HCT116 (cell line): ENCODE results near the gene SPACA9. TPM values are rescaled to one million over a fixed set of nuclear protein-coding genes. Genes with fewer than 3 reads are reported as not detected.

Experiments
- ATAC-seq: fragments of 200-7000 bp; cut with Tn5 transposase; 2 replicates; pipeline ENCODE4 v1.9.1; 2020; ENCODE audit warnings: mild to moderate bottlenecking, moderate library complexity
- BruUV-seq: library from RNA; stranded (reverse); fragments of 400-500 nt; replicated peaks from 2 replicates; lab custom pipeline; 2021; lab: Mats Ljungman, UMichigan
- CTCF ChIA-PET: fragments of 300-600 bp; sonication (Branson Sonifier 250); formaldehyde crosslinking; loops from one replicate; lab custom pipeline; 2021; ENCODE audit warnings: antibody characterized with exemption; lab: Charles Lee
- POLR2A ChIA-PET: fragments of 300-600, 350-600 bp; sonication (Branson Sonifier 250); formaldehyde crosslinking; loops from one replicate; lab custom pipeline; 2021; ENCODE audit warnings: antibody characterized with exemption; lab: Charles Lee
- RAD21 ChIA-PET, 2 experiments: fragments of 300-600 bp; sonication (Branson Sonifier 250); formaldehyde crosslinking; loops; one replicate each; lab custom pipeline; 2023; ENCODE audit warnings: low total read pairs in 2 of 2; ENCODE audit not compliant: uncharacterized antibody in 2 of 2, unreplicated experiment in 2 of 2, low non-redundant PET in 1 of 2; lab: Charles Lee
- DNase-seq: peaks from one replicate; pipeline ENCODE4 v3.0.0-alpha.2; 2010; ENCODE audit warnings: low read depth, low spot score
- H2AFZ ChIP-seq: fragments of 200-600 bp; shearing (Covaris generic), sonication (generic); 2 replicates; pipeline ENCODE4 v1.6.1; 2017; ENCODE audit warnings: low read depth, mixed run types, mixed read lengths, antibody characterized with exemption, low read length; ENCODE audit not compliant: poor library complexity, severe bottlenecking
- H3K27ac ChIP-seq: 2 replicates; pipeline ENCODE4 v1.5.1; 2012; ENCODE audit warnings: low read depth, low read length
- H3K27me3 ChIP-seq: fragments of 200-600 bp; sonication (generic); 2 replicates; pipeline ENCODE4 v1.6.1; 2016; ENCODE audit warnings: mixed run types, low read length, mixed read lengths; ENCODE audit not compliant: insufficient read depth
- H3K36me3 ChIP-seq, 2 experiments: fragments of 200-500 bp in 1 of 2; fragments of 200-600 bp in 1 of 2; sonication (Bioruptor generic) in 1 of 2; sonication (generic) in 1 of 2; 2 replicates each; pipeline versions ENCODE4 v1.5.1 to v1.6.1; 2014 to 2016; ENCODE audit warnings: low read length in 2 of 2, inconsistent platforms in 1 of 2, mixed read lengths in 1 of 2, mixed run types in 1 of 2; ENCODE audit not compliant: insufficient read depth in 2 of 2, control insufficient read depth in 1 of 2
- H3K4me1 ChIP-seq, 2 experiments: fragments of 200-600 bp in 1 of 2; sonication (generic) in 1 of 2; 2 replicates each; pipeline versions ENCODE4 v1.5.1 to v1.6.1; 2012 to 2017; ENCODE audit warnings: low read length in 2 of 2, inconsistent platforms in 1 of 2, mild to moderate bottlenecking in 1 of 2, mixed read lengths in 1 of 2, mixed run types in 1 of 2, moderate library complexity in 1 of 2; ENCODE audit not compliant: insufficient read depth in 2 of 2, control insufficient read depth in 1 of 2
- H3K4me2 ChIP-seq: fragments of 200-600 bp; sonication (generic); 2 replicates; pipeline ENCODE4 v1.6.1; 2017; ENCODE audit warnings: mixed run types, low read length, mixed read lengths
- H3K4me3 ChIP-seq, 2 experiments: fragments of 200-600 bp in 1 of 2; sonication (generic) in 1 of 2; replicated peaks in 1 of 2; 2 replicates each; pipeline ENCODE4 v1.5.1; 2011 to 2016; ENCODE audit warnings: low read length in 2 of 2, control low read depth in 1 of 2, low read depth in 1 of 2, mild to moderate bottlenecking in 1 of 2, mixed read lengths in 1 of 2, mixed run types in 1 of 2
- H3K79me2 ChIP-seq: fragments of 200-600 bp; sonication (generic); 2 replicates; pipeline ENCODE4 v1.6.1; 2017; ENCODE audit warnings: mild to moderate bottlenecking, mixed run types, low read length, moderate library complexity, mixed read lengths; ENCODE audit not compliant: insufficient read depth
- H3K9ac ChIP-seq: fragments of 200-600 bp; sonication (generic); 2 replicates; pipeline ENCODE4 v1.6.1; 2016; ENCODE audit warnings: low read length, mixed read lengths
- H3K9me2 ChIP-seq: fragments of 200-600 bp; sonication (generic), shearing (Covaris generic); 2 replicates; pipeline ENCODE4 v1.6.1; 2017; ENCODE audit warnings: mixed run types, mild to moderate bottlenecking, moderate library complexity; ENCODE audit not compliant: insufficient read depth
- H3K9me3 ChIP-seq, 2 experiments: fragments of 200-500 bp in 1 of 2; fragments of 200-600 bp in 1 of 2; sonication (Bioruptor generic) in 1 of 2; sonication (generic) in 1 of 2; 2 replicates each; pipeline ENCODE4 v1.6.1; 2014 to 2017; ENCODE audit warnings: low read length in 2 of 2, mixed read lengths in 2 of 2, inconsistent platforms in 1 of 2, low read depth in 1 of 2, mild to moderate bottlenecking in 1 of 2, mixed run types in 1 of 2, moderate library complexity in 1 of 2; ENCODE audit not compliant: control insufficient read depth in 1 of 2, insufficient read depth in 1 of 2
- H4K20me1 ChIP-seq: fragments of 200-600 bp; sonication (generic), shearing (Covaris generic); 2 replicates; pipeline ENCODE4 v1.6.1; 2017; ENCODE audit warnings: mixed run types, mild to moderate bottlenecking, moderate library complexity; ENCODE audit not compliant: insufficient read depth
- ELF1 ChIP-seq: IDR thresholded peaks from 2 replicates; pipeline ENCODE4 v1.6.1; 2012; ENCODE audit warnings: low read depth, borderline replicate concordance
- FOSL1 ChIP-seq: IDR thresholded peaks from 2 replicates; pipeline ENCODE4 v1.6.1; 2012; ENCODE audit warnings: low read depth
- TCF7L2 ChIP-seq: IDR thresholded peaks from 2 replicates; pipeline ENCODE4 v1.7.0; 2011; ENCODE audit warnings: borderline replicate concordance, inconsistent platforms; ENCODE audit not compliant: insufficient read depth, insufficient read length; ENCODE audit errors: extremely low read depth
- intact Hi-C: fragments of 100-400 bp; cut with micrococcal nuclease; formaldehyde crosslinking; loops from 2 replicates; pipeline ENCODE4 v1.10.0; 2022
- total RNA-seq: library from RNA; stranded (reverse); gene quantifications from one replicate; pipeline ENCODE4 v1.2.1, GENCODE V29; 2021; ENCODE audit not compliant: unreplicated experiment
- TF ChIP-seq, protein P1 (sequence below): IDR thresholded peaks from 2 replicates; pipeline ENCODE4 v1.6.1; 2012; ENCODE audit warnings: low read depth
- TF ChIP-seq, protein P2 (sequence below): IDR thresholded peaks from 2 replicates; pipeline ENCODE4 v1.6.1; 2012

SPACA9 gene
- total RNA-seq, 1 experiment from 2014 or later: 8.0 TPM

DNA sequence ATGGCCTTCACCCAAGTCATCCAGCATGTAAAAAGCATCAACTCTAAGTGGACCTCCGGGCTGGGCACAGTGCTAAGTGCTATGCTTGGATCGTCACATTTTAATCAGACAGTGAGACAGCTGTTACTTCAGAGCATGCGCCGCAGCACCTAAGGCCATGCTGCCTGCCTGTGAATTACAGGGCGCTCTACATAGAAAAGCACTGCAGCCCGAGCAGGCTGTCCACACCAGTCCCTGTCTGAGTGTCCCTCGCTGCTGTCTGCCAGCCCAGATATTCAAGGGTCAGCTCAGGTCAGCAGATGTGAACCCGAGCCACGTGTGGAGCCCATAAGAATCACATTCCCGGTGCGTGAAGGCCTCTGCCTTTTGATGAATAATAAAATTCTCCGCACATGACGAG, 37.7 kb upstream of the SPACA9 start:
- POLR2A ChIA-PET: no interaction called here
- Histone ChIP-seq H3K27ac (no peak overlapping the region), H3K9me3 (no peaks in the 10 kb centered on the region), H3K4me2 (no peak overlapping the region), H4K20me1 (no peaks in the 10 kb centered on the region), H2AFZ (no peak overlapping the region), H3K27me3 (no peaks in the 10 kb centered on the region), H3K79me2 (no peaks in the 10 kb centered on the region), H3K9me2 (no peaks in the 10 kb centered on the region), H3K9ac (no peak overlapping the region), H3K4me3 (no peak overlapping the region), H3K36me3 (no peaks in the 10 kb centered on the region), H3K4me1 (peaks cover 12 to 13% of the 10 kb centered on the region in 2 experiments)
- ATAC-seq (no peak), DNase-seq (no peak)
- no peak for TF ChIP-seq TCF7L2
- TF ChIP-seq, protein P1, sequence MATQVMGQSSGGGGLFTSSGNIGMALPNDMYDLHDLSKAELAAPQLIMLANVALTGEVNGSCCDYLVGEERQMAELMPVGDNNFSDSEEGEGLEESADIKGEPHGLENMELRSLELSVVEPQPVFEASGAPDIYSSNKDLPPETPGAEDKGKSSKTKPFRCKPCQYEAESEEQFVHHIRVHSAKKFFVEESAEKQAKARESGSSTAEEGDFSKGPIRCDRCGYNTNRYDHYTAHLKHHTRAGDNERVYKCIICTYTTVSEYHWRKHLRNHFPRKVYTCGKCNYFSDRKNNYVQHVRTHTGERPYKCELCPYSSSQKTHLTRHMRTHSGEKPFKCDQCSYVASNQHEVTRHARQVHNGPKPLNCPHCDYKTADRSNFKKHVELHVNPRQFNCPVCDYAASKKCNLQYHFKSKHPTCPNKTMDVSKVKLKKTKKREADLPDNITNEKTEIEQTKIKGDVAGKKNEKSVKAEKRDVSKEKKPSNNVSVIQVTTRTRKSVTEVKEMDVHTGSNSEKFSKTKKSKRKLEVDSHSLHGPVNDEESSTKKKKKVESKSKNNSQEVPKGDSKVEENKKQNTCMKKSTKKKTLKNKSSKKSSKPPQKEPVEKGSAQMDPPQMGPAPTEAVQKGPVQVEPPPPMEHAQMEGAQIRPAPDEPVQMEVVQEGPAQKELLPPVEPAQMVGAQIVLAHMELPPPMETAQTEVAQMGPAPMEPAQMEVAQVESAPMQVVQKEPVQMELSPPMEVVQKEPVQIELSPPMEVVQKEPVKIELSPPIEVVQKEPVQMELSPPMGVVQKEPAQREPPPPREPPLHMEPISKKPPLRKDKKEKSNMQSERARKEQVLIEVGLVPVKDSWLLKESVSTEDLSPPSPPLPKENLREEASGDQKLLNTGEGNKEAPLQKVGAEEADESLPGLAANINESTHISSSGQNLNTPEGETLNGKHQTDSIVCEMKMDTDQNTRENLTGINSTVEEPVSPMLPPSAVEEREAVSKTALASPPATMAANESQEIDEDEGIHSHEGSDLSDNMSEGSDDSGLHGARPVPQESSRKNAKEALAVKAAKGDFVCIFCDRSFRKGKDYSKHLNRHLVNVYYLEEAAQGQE: no peak
- TF ChIP-seq, protein P2, sequence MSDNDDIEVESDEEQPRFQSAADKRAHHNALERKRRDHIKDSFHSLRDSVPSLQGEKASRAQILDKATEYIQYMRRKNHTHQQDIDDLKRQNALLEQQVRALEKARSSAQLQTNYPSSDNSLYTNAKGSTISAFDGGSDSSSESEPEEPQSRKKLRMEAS: no peak
- no peak for TF ChIP-seq ELF1
- TF ChIP-seq FOSL1: no peak
- RAD21 ChIA-PET: interaction anchor here in 1 of 2 experiments (0.6 kb wide), 1 partner anchor 41 kb away, joined by 3 read pairs; no protein-coding TSS in a partner anchor
- CTCF ChIA-PET: no interaction called here
- BruUV-seq: no TSS peak
- intact Hi-C loops: no loop called here
